Karpas-422 (cell line): ENCODE results near the gene TMEM218. TPM values are rescaled to one million over a fixed set of nuclear protein-coding genes. Genes with fewer than 3 reads are reported as not detected.

Experiments used
- DNase-seq: peaks from one replicate; pipeline ENCODE4 v3.0.0-alpha.2; 2015
- H2AFZ ChIP-seq: fragments of 200-600 bp; sonication (generic); 2 replicates; pipeline ENCODE4 v1.6.1; 2014; ENCODE audit warnings: antibody characterized with exemption, low read length, mixed read lengths
- H3K27ac ChIP-seq: fragments of 200-600 bp; sonication (generic); 2 replicates; pipeline ENCODE4 v1.5.1; 2014; ENCODE audit warnings: mild to moderate bottlenecking, low read length, moderate library complexity
- H3K27me3 ChIP-seq: fragments of 200-600 bp; sonication (generic); 2 replicates; pipeline ENCODE4 v1.6.1; 2014; ENCODE audit warnings: low read length, mixed read lengths
- H3K36me3 ChIP-seq: fragments of 200-600 bp; sonication (generic); 2 replicates; pipeline ENCODE4 v1.6.1; 2014; ENCODE audit warnings: low read length, mixed read lengths; ENCODE audit not compliant: insufficient read depth
- H3K4me1 ChIP-seq: fragments of 200-600 bp; sonication (generic); 2 replicates; pipeline ENCODE4 v1.6.1; 2014; ENCODE audit warnings: mild to moderate bottlenecking, low read length, mixed read lengths
- H3K4me2 ChIP-seq: fragments of 200-600 bp; sonication (generic); 2 replicates; pipeline ENCODE4 v1.6.1; 2014; ENCODE audit warnings: low read length, low read depth, mild to moderate bottlenecking; ENCODE audit not compliant: poor library complexity, severe bottlenecking
- H3K4me3 ChIP-seq: fragments of 200-600 bp; sonication (generic); 2 replicates; pipeline ENCODE4 v1.5.1; 2014; ENCODE audit warnings: mild to moderate bottlenecking, antibody characterized with exemption, low read length, mixed read lengths
- H3K79me2 ChIP-seq: fragments of 200-600 bp; sonication (generic); 2 replicates; pipeline ENCODE4 v1.6.1; 2014; ENCODE audit warnings: mild to moderate bottlenecking, low read length, mixed read lengths
- H3K9ac ChIP-seq: fragments of 200-600 bp; sonication (generic); 2 replicates; pipeline ENCODE4 v1.6.0; 2014; ENCODE audit warnings: low read length
- H3K9me2 ChIP-seq: fragments of 200-600 bp; sonication (generic), shearing (Covaris generic); replicated peaks from 2 replicates; pipeline ENCODE4 v1.6.0; 2014; ENCODE audit warnings: mild to moderate bottlenecking, low read length, moderate library complexity; ENCODE audit not compliant: insufficient read depth
- H3K9me3 ChIP-seq: fragments of 300-700, 200-600 bp; sonication (generic); 2 replicates; pipeline ENCODE4 v1.6.1; 2014; ENCODE audit warnings: low read length, mixed read lengths
- H4K20me1 ChIP-seq: fragments of 200-600 bp; sonication (generic); 2 replicates; pipeline ENCODE4 v1.6.1; 2014; ENCODE audit warnings: mild to moderate bottlenecking, antibody characterized with exemption, low read length, low read depth; ENCODE audit not compliant: insufficient read depth
- total RNA-seq: library from RNA; depleted of rRNA; stranded (reverse); fragments of >200 nt; shearing (Covaris generic); gene quantifications from 2 replicates; pipeline ENCODE4 v1.2.3, GENCODE V29; 2014; ENCODE audit warnings: low replicate concordance

The TMEM218 gene
- total RNA-seq, 1 experiment from 2014 or later: 46.9 TPM

GRCh38 chr11:125153837-125154236 is 42.4 kb upstream of the TMEM218 start:
- Histone ChIP-seq H3K4me1 (no peaks in the 10 kb centered on the region), H2AFZ (no peak overlapping the region), H3K4me2 (no peak overlapping the region), H3K9me2 (no peaks in the 10 kb centered on the region), H3K9me3 (no peaks in the 10 kb centered on the region), H3K27ac (no peak overlapping the region), H3K36me3 (no peaks in the 10 kb centered on the region), H3K9ac (no peak overlapping the region), H4K20me1 (no peaks in the 10 kb centered on the region), H3K4me3 (no peak overlapping the region), H3K79me2 (no peaks in the 10 kb centered on the region), H3K27me3 (no peaks in the 10 kb centered on the region)
- no peak for DNase-seq

- no peaks in the 10 kb centered on the region for H3K79me2 ChIP-seq
- H3K27ac ChIP-seq: no peak overlapping the region
- no peak overlapping the region for H3K4me2 ChIP-seq
- H3K27me3 ChIP-seq: no peaks in the 10 kb centered on the region
- H3K4me3 ChIP-seq: no peak overlapping the region
- H3K9me3 ChIP-seq: no peaks in the 10 kb centered on the region
- H4K20me1 ChIP-seq: no peaks in the 10 kb centered on the region
- no peaks in the 10 kb centered on the region for H3K36me3 ChIP-seq
- H3K4me1 ChIP-seq: peaks cover 6% of the 10 kb centered on the region
- H2AFZ ChIP-seq: no peak overlapping the region
- DNase-seq: no peak
- H3K9ac ChIP-seq: no peak overlapping the region
- no peaks in the 10 kb centered on the region for H3K9me2 ChIP-seq
These were observed 37.3 kb upstream of the TMEM218 start for GRCh38 chr11:125148743-125149142.

GRCh38 chr11:125148011-125148410 is 36.6 kb upstream of the TMEM218 start:
- Histone ChIP-seq H3K79me2 (no peaks in the 10 kb centered on the region), H3K27ac (no peak overlapping the region), H3K4me1 (peaks cover 6% of the 10 kb centered on the region), H3K27me3 (no peaks in the 10 kb centered on the region), H3K36me3 (no peaks in the 10 kb centered on the region), H2AFZ (no peak overlapping the region), H3K9me2 (no peaks in the 10 kb centered on the region), H3K9me3 (no peaks in the 10 kb centered on the region), H3K4me2 (no peak overlapping the region), H3K4me3 (no peak overlapping the region), H4K20me1 (no peaks in the 10 kb centered on the region), H3K9ac (no peak overlapping the region)
- no peak for DNase-seq

- Histone ChIP-seq H2AFZ (no peak overlapping the region), H3K4me1 (peaks cover 6% of the 10 kb centered on the region)
These were observed 35.9 kb upstream of the TMEM218 start for GRCh38 chr11:125147280-125147679.

GRCh38 chr11:125146232-125146631 is 34.8 kb upstream of the TMEM218 start:
- Histone ChIP-seq H4K20me1 (no peaks in the 10 kb centered on the region), H2AFZ (no peak overlapping the region), H3K36me3 (no peaks in the 10 kb centered on the region), H3K27ac (no peak overlapping the region), H3K27me3 (no peaks in the 10 kb centered on the region), H3K4me1 (peaks cover 10% of the 10 kb centered on the region), H3K9me3 (no peaks in the 10 kb centered on the region), H3K9me2 (no peaks in the 10 kb centered on the region), H3K4me2 (no peak overlapping the region), H3K9ac (no peak overlapping the region), H3K4me3 (no peak overlapping the region), H3K79me2 (no peaks in the 10 kb centered on the region)
- DNase-seq: no peak

More at GRCh38 chr11:125147280-125147679, 35.9 kb upstream of the TMEM218 start:
- no peaks in the 10 kb centered on the region for H3K36me3 ChIP-seq
- H3K27me3 ChIP-seq: no peaks in the 10 kb centered on the region
- no peak overlapping the region for H3K9ac ChIP-seq
- no peaks in the 10 kb centered on the region for H4K20me1 ChIP-seq
- no peaks in the 10 kb centered on the region for H3K9me2 ChIP-seq
- no peak for DNase-seq
- no peak overlapping the region for H3K4me3 ChIP-seq
- no peak overlapping the region for H3K27ac ChIP-seq
- H3K79me2 ChIP-seq: no peaks in the 10 kb centered on the region
- H3K4me2 ChIP-seq: no peak overlapping the region
- no peaks in the 10 kb centered on the region for H3K9me3 ChIP-seq

- H2AFZ ChIP-seq: no peak overlapping the region
- peak overlapping the region; percentile 56 for H3K4me2 ChIP-seq
- H3K27ac ChIP-seq: no peak overlapping the region
- H3K9ac ChIP-seq: no peak overlapping the region
- H3K9me3 ChIP-seq: no peaks in the 10 kb centered on the region
- H3K36me3 ChIP-seq: no peaks in the 10 kb centered on the region
- H3K4me3 ChIP-seq: no peak overlapping the region
- DNase-seq: peak; percentile 80
- no peaks in the 10 kb centered on the region for H3K27me3 ChIP-seq
- no peaks in the 10 kb centered on the region for H3K9me2 ChIP-seq
- no peaks in the 10 kb centered on the region for H3K79me2 ChIP-seq
- peaks cover 12% of the 10 kb centered on the region for H3K4me1 ChIP-seq
- no peaks in the 10 kb centered on the region for H4K20me1 ChIP-seq
These were observed 30.5 kb upstream of the TMEM218 start for GRCh38 chr11:125141686-125142535.

- Histone ChIP-seq H3K4me2 (peak overlapping the region; percentile 56), H3K9me2 (no peaks in the 10 kb centered on the region), H3K79me2 (no peaks in the 10 kb centered on the region), H3K36me3 (no peaks in the 10 kb centered on the region), H3K4me3 (no peak overlapping the region), H3K9me3 (no peaks in the 10 kb centered on the region), H3K9ac (no peak overlapping the region), H4K20me1 (no peaks in the 10 kb centered on the region), H3K4me1 (peaks cover 8% of the 10 kb centered on the region), H2AFZ (no peak overlapping the region), H3K27me3 (no peaks in the 10 kb centered on the region), H3K27ac (no peak overlapping the region)
- DNase-seq: no peak
These were observed 29.8 kb upstream of the TMEM218 start for GRCh38 chr11:125141178-125141577.

GRCh38 chr11:125140233-125140632 is 28.8 kb upstream of the TMEM218 start:
- Histone ChIP-seq H3K9me2 (no peaks in the 10 kb centered on the region), H3K27ac (no peak overlapping the region), H3K36me3 (no peaks in the 10 kb centered on the region), H3K4me2 (no peak overlapping the region), H3K79me2 (no peaks in the 10 kb centered on the region), H3K9ac (no peak overlapping the region), H3K9me3 (no peaks in the 10 kb centered on the region), H4K20me1 (no peaks in the 10 kb centered on the region), H3K4me1 (peaks cover 7% of the 10 kb centered on the region), H3K27me3 (no peaks in the 10 kb centered on the region), H3K4me3 (no peak overlapping the region), H2AFZ (no peak overlapping the region)
- no peak for DNase-seq
